Endometrium (tissue), 2 donors: ENCODE data around the gene CASP4.
A peak's percentile ranks its signal among the peaks of the same experiment; 100 is the strongest.
"Not testable (repeated sequence)": the region's sequence is repeated elsewhere in the genome, so short reads cannot be mapped to it uniquely, and the experiment has no call there.

Experiments used
- FAIRE-seq: peaks from 2 replicates; lab custom pipeline; 2012; peaks lifted over from hg19 to GRCh38; lab: Jason Lieb, UNC
- donor health status: control.
- donor health status: control.

Gene CASP4

GRCh38 chr11:104956528-104956927 is 11.8 kb downstream of the CASP4 start:
- FAIRE-seq: no peak

- no peak for FAIRE-seq
Observed at GRCh38 chr11:104946907-104947306, 21.5 kb downstream of the CASP4 start.

GRCh38 chr11:104944076-104944475 is 24.3 kb downstream of the CASP4 start:
- FAIRE-seq: no peak

- FAIRE-seq: no peak
Observed at GRCh38 chr11:104943561-104943960, 24.8 kb downstream of the CASP4 start.

- no peak for FAIRE-seq
Observed at GRCh38 chr11:104934594-104934993, 33.8 kb downstream of the CASP4 start.

GRCh38 chr11:104934073-104934472 is 34.3 kb downstream of the CASP4 start:
- not testable (repeated sequence) for FAIRE-seq

- FAIRE-seq: no peak
Observed at GRCh38 chr11:104928811-104929210, 39.6 kb downstream of the CASP4 start.

GRCh38 chr11:104926771-104927611 is 41.4 kb downstream of the CASP4 start:
- no peak for FAIRE-seq

GRCh38 chr11:104925850-104926249 is 42.5 kb downstream of the CASP4 start:
- FAIRE-seq: no peak

- no peak for FAIRE-seq
Observed at GRCh38 chr11:104918113-104918824, 50.1 kb downstream of the CASP4 start.

- FAIRE-seq: no peak
Observed at GRCh38 chr11:104917271-104918112, 50.9 kb downstream of the CASP4 start.

GRCh38 chr11:104916442-104916841 is 51.9 kb downstream of the CASP4 start:
- peak; percentile 29 for FAIRE-seq

GRCh38 chr11:104912102-104912501 is 56.3 kb downstream of the CASP4 start:
- no peak for FAIRE-seq

GRCh38 chr11:104908186-104908531 is 60.2 kb downstream of the CASP4 start:
- FAIRE-seq: no peak

- no peak for FAIRE-seq
Observed at GRCh38 chr11:104907521-104908185, 60.7 kb downstream of the CASP4 start.

- no peak for FAIRE-seq
Observed at GRCh38 chr11:104905271-104905670, 63.1 kb downstream of the CASP4 start.

- FAIRE-seq: no peak
Observed at GRCh38 chr11:104899226-104899625, 69.1 kb downstream of the CASP4 start.

- no peak for FAIRE-seq
Observed at GRCh38 chr11:104898685-104899013, 69.7 kb downstream of the CASP4 start.

- FAIRE-seq: no peak
Observed at GRCh38 chr11:104897891-104898684, 70.3 kb downstream of the CASP4 start, which contains the start of gene CASP12. Gene CASP12 (minus strand): TSS chr11:104898460.

- no peak for FAIRE-seq
Observed at GRCh38 chr11:104895634-104896033, 72.7 kb downstream of the CASP4 start.

- FAIRE-seq: no peak
Observed at GRCh38 chr11:104893876-104894275, 74.5 kb downstream of the CASP4 start.
